Kidney capillary endothelial cell (primary cell): ENCODE measurements around the gene NUDCD2.
"Not testable (repeated sequence)": the region's sequence is repeated elsewhere in the genome, so short reads cannot be mapped to it uniquely, and the experiment has no call there.

Experiments
- DNase-seq: peaks from one replicate; pipeline ENCODE4 v3.0.0-alpha.2; 2018; ENCODE audit warnings: low spot score

NUDCD2 gene

GRCh38 chr5:163467682-163468081, 7.8 kb upstream of the NUDCD2 start:
- DNase-seq, result no peak

- no peak for DNase-seq
Measured at GRCh38 chr5:163463063-163463435, 3.1 kb upstream of the NUDCD2 start.

- no peak for DNase-seq
Measured at GRCh38 chr5:163460562-163461171, 765 bp upstream of the NUDCD2 start, which contains the start of gene HMMR. Gene HMMR, plus strand, starts transcription at chr5:163460632. Its CDS starts 61 bp downstream, at chr5:163460693.

GRCh38 chr5:163459462-163459818, 462 bp downstream of the NUDCD2 start:
- no peak for DNase-seq

GRCh38 chr5:163458778-163459385, 1.0 kb downstream of the NUDCD2 start:
- DNase-seq, result no peak

- DNase-seq, result no peak
Measured at GRCh38 chr5:163456840-163457239, 3.1 kb downstream of the NUDCD2 start.

- no peak for DNase-seq
Measured at GRCh38 chr5:163456029-163456589, 3.8 kb downstream of the NUDCD2 start.

GRCh38 chr5:163455406-163455805, 4.5 kb downstream of the NUDCD2 start:
- not testable (repeated sequence) for DNase-seq

- DNase-seq, result no peak
Measured at GRCh38 chr5:163453705-163454104, 6.2 kb downstream of the NUDCD2 start.

GRCh38 chr5:163451489-163451888, 8.4 kb downstream of the NUDCD2 start:
- DNase-seq, result no peak

- DNase-seq, result no peak
Measured at GRCh38 chr5:163448491-163448890, 11.4 kb downstream of the NUDCD2 start.

GRCh38 chr5:163447875-163448274, 12.0 kb downstream of the NUDCD2 start:
- DNase-seq, result no peak

- no peak for DNase-seq
Measured at GRCh38 chr5:163447191-163447590, 12.7 kb downstream of the NUDCD2 start.

GRCh38 chr5:163445345-163445744, 14.6 kb downstream of the NUDCD2 start:
- no peak for DNase-seq

- DNase-seq, result no peak
Measured at GRCh38 chr5:163444526-163444925, 15.4 kb downstream of the NUDCD2 start.

GRCh38 chr5:163440954-163441353, 18.9 kb downstream of the NUDCD2 start:
- no peak for DNase-seq

- DNase-seq, result no peak
Measured at GRCh38 chr5:163439092-163439425, 20.8 kb downstream of the NUDCD2 start.

- peak; percentile 94 for DNase-seq
Measured at GRCh38 chr5:163437309-163438182, 22.4 kb downstream of the NUDCD2 start, which contains the start of gene CCNG1. Gene CCNG1, plus strand, starts transcription at chr5:163437595. Its CDS starts 1,662 bp downstream, at chr5:163439257.

GRCh38 chr5:163437011-163437308, 22.9 kb downstream of the NUDCD2 start:
- DNase-seq, result no peak

- DNase-seq, result no peak
Measured at GRCh38 chr5:163436515-163436914, 23.4 kb downstream of the NUDCD2 start.

- DNase-seq, result no peak
Measured at GRCh38 chr5:163434401-163434866, 25.5 kb downstream of the NUDCD2 start.

GRCh38 chr5:163433271-163433670, 26.6 kb downstream of the NUDCD2 start:
- DNase-seq, result no peak

- no peak for DNase-seq
Measured at GRCh38 chr5:163432544-163432943, 27.4 kb downstream of the NUDCD2 start.
